ENCODE data around the gene TMEM248. TPM values are rescaled to one million over a fixed set of nuclear protein-coding genes. Genes with fewer than 3 reads are reported as not detected.

Gene TMEM248
- total RNA-seq, 1 experiment from 2014 or later = 60.4 TPM

DNA sequence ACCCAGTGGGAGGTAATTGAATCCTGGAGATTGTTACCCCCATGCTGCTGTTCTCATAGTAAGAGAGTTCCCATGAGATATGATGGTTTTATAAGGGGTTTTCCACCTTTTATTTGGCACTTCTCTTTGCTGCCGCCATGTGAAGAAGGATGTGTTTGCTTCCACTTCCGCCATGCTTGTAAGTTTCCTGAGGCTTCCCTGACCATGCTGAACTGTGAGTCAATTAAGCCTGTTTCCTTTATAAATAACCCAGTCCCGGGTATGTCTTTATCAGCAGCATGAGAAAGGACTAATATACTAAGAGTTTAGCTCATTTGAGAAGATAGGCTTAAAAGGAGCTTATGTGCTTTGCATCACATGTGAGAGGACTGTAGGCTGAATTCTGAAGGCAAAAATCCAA lies 29.3 kb downstream of the TMEM248 start:
- no peak for DNase-seq (ENCODE audit: low spot score)
- Mint-ChIP-seq H3K36me3 (peaks cover 39% of the 10 kb centered on the region), H3K4me1 (no peaks in the 10 kb centered on the region), H3K27me3 (ENCODE audit: low read depth) (no peaks in the 10 kb centered on the region), H3K4me3 (no peak overlapping the region), H3K9me3 (no peaks in the 10 kb centered on the region), H3K27ac (no peak overlapping the region)
- TF ChIP-seq CREM (CRISPR knock-in tag; IDR thresholded peaks at IDR 0.05) = no peak
- TF ChIP-seq, protein P1, sequence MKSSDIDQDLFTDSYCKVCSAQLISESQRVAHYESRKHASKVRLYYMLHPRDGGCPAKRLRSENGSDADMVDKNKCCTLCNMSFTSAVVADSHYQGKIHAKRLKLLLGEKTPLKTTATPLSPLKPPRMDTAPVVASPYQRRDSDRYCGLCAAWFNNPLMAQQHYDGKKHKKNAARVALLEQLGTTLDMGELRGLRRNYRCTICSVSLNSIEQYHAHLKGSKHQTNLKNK (CRISPR knock-in tag; IDR thresholded peaks at IDR 0.05) = no peak
- no peak for TF ChIP-seq ZBTB21 (CRISPR knock-in tag; IDR thresholded peaks at IDR 0.05; ENCODE audit: borderline replicate concordance)
- no peak for TF ChIP-seq ZNF232 (CRISPR knock-in tag; IDR thresholded peaks at IDR 0.05)
- TF ChIP-seq ZNF396 (CRISPR knock-in tag; IDR thresholded peaks at IDR 0.05; ENCODE audit: borderline replicate concordance) = no peak
- TF ChIP-seq, protein P2, sequence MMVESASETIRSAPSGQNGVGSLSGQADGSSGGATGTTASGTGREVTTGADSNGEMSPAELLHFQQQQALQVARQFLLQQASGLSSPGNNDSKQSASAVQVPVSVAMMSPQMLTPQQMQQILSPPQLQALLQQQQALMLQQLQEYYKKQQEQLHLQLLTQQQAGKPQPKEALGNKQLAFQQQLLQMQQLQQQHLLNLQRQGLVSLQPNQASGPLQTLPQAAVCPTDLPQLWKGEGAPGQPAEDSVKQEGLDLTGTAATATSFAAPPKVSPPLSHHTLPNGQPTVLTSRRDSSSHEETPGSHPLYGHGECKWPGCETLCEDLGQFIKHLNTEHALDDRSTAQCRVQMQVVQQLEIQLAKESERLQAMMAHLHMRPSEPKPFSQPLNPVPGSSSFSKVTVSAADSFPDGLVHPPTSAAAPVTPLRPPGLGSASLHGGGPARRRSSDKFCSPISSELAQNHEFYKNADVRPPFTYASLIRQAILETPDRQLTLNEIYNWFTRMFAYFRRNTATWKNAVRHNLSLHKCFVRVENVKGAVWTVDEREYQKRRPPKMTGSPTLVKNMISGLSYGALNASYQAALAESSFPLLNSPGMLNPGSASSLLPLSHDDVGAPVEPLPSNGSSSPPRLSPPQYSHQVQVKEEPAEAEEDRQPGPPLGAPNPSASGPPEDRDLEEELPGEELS (CRISPR knock-in tag; IDR thresholded peaks at IDR 0.05) = no peak
- TF ChIP-seq ZNF671 (CRISPR knock-in tag; IDR thresholded peaks at IDR 0.05) = no peak
- no peak for TF ChIP-seq CBFB (CRISPR knock-in tag; IDR thresholded peaks at IDR 0.05; ENCODE audit: low read depth)
- no peak for TF ChIP-seq ELF4 (CRISPR knock-in tag; IDR thresholded peaks at IDR 0.05; ENCODE audit: low read depth)
- ChIA-PET CTCF (no interaction called here), POLR2A (no interaction called here)
- no peak for ATAC-seq

DNA sequence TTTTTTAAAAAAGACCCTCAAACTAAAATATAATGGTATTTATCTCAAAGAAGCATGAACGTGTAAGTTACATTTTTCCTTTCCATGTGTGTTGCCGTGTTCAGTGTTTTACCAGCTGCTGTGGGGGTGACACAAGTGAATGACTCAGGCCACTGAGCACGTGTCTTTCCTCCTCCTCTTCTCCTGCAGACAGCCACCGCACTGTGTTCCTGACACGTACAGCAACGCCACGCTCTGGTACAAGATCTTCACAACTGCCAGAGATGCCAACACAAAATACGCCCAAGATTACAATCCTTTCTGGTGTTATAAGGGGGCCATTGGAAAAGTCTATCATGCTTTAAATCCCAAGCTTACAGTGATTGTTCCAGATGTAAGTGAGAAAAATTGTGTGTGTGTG lies 29.7 kb downstream of the TMEM248 start:
- Mint-ChIP-seq H3K27ac (no peak overlapping the region), H3K4me1 (no peaks in the 10 kb centered on the region), H3K9me3 (no peaks in the 10 kb centered on the region), H3K27me3 (ENCODE audit: low read depth) (no peaks in the 10 kb centered on the region), H3K4me3 (no peak overlapping the region), H3K36me3 (peaks cover 41% of the 10 kb centered on the region)
- no peak for ATAC-seq
- TF ChIP-seq, protein P3, sequence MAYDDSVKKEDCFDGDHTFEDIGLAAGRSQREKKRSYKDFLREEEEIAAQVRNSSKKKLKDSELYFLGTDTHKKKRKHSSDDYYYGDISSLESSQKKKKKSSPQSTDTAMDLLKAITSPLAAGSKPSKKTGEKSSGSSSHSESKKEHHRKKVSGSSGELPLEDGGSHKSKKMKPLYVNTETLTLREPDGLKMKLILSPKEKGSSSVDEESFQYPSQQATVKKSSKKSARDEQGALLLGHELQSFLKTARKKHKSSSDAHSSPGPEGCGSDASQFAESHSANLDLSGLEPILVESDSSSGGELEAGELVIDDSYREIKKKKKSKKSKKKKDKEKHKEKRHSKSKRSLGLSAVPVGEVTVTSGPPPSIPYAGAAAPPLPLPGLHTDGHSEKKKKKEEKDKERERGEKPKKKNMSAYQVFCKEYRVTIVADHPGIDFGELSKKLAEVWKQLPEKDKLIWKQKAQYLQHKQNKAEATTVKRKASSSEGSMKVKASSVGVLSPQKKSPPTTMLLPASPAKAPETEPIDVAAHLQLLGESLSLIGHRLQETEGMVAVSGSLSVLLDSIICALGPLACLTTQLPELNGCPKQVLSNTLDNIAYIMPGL (CRISPR knock-in tag; IDR thresholded peaks at IDR 0.05) = no peak
- no peak for TF ChIP-seq NR3C1 (CRISPR knock-in tag; conservative IDR thresholded peaks at IDR 0.05; ENCODE audit: low read depth)
- TF ChIP-seq RELA (CRISPR knock-in tag; IDR thresholded peaks at IDR 0.05; ENCODE audit: borderline replicate concordance) = no peak
- TF ChIP-seq, protein P4, sequence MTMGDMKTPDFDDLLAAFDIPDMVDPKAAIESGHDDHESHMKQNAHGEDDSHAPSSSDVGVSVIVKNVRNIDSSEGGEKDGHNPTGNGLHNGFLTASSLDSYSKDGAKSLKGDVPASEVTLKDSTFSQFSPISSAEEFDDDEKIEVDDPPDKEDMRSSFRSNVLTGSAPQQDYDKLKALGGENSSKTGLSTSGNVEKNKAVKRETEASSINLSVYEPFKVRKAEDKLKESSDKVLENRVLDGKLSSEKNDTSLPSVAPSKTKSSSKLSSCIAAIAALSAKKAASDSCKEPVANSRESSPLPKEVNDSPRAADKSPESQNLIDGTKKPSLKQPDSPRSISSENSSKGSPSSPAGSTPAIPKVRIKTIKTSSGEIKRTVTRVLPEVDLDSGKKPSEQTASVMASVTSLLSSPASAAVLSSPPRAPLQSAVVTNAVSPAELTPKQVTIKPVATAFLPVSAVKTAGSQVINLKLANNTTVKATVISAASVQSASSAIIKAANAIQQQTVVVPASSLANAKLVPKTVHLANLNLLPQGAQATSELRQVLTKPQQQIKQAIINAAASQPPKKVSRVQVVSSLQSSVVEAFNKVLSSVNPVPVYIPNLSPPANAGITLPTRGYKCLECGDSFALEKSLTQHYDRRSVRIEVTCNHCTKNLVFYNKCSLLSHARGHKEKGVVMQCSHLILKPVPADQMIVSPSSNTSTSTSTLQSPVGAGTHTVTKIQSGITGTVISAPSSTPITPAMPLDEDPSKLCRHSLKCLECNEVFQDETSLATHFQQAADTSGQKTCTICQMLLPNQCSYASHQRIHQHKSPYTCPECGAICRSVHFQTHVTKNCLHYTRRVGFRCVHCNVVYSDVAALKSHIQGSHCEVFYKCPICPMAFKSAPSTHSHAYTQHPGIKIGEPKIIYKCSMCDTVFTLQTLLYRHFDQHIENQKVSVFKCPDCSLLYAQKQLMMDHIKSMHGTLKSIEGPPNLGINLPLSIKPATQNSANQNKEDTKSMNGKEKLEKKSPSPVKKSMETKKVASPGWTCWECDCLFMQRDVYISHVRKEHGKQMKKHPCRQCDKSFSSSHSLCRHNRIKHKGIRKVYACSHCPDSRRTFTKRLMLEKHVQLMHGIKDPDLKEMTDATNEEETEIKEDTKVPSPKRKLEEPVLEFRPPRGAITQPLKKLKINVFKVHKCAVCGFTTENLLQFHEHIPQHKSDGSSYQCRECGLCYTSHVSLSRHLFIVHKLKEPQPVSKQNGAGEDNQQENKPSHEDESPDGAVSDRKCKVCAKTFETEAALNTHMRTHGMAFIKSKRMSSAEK (CRISPR knock-in tag; IDR thresholded peaks at IDR 0.05; ENCODE audit: borderline replicate concordance) = no peak
- no peak for TF ChIP-seq ETV6 (CRISPR knock-in tag; IDR thresholded peaks at IDR 0.05)
- TF ChIP-seq ZNF423 (CRISPR knock-in tag; IDR thresholded peaks at IDR 0.05) = no peak
- no peak for DNase-seq (ENCODE audit: low spot score)
- POLR2A ChIA-PET = no interaction called here
- CTCF ChIA-PET = no interaction called here
